LNCaP clone FGC (cell line): Measurements from ENCODE around the gene PHYH.

Experiments
- DNase-seq: peaks from one replicate; pipeline ENCODE4 v3.0.0-alpha.2; 2011; ENCODE audit warnings: low read depth
- H3K4me3 ChIP-seq: 2 replicates; pipeline ENCODE4 v1.5.1; 2011; ENCODE audit warnings: mild to moderate bottlenecking, low read depth, low read length, control low read depth
- TF ChIP-seq, protein P1 (sequence below): IDR thresholded peaks from 2 replicates; pipeline ENCODE4 v1.5.1; 2012; ENCODE audit warnings: mild to moderate bottlenecking; ENCODE audit not compliant: control insufficient read depth, insufficient read depth; ENCODE audit errors: extremely low read depth

PHYH gene

DNA sequence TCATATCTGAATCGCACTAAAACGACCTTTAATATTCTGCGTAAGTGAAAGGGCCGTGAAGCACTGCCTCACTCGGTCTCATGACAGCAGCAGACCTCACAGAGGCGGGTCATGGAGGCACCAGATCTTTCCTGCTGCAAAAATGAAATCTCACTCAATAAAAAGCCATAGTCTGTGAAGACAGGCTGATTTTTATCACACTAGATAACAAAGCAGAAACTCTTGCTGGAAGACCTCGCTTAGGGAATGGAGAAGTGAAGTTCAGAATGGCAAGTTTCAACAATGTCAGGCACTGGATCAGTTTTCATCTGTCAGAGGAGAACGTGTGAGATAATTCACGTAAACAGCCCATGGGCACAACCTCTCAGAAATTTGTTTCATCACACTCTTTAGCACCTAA, 40.2 kb upstream of the PHYH start:
- DNase-seq: no peak
- TF ChIP-seq, protein P1, sequence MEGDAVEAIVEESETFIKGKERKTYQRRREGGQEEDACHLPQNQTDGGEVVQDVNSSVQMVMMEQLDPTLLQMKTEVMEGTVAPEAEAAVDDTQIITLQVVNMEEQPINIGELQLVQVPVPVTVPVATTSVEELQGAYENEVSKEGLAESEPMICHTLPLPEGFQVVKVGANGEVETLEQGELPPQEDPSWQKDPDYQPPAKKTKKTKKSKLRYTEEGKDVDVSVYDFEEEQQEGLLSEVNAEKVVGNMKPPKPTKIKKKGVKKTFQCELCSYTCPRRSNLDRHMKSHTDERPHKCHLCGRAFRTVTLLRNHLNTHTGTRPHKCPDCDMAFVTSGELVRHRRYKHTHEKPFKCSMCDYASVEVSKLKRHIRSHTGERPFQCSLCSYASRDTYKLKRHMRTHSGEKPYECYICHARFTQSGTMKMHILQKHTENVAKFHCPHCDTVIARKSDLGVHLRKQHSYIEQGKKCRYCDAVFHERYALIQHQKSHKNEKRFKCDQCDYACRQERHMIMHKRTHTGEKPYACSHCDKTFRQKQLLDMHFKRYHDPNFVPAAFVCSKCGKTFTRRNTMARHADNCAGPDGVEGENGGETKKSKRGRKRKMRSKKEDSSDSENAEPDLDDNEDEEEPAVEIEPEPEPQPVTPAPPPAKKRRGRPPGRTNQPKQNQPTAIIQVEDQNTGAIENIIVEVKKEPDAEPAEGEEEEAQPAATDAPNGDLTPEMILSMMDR: no peak
- no peak overlapping the region for H3K4me3 ChIP-seq

DNA sequence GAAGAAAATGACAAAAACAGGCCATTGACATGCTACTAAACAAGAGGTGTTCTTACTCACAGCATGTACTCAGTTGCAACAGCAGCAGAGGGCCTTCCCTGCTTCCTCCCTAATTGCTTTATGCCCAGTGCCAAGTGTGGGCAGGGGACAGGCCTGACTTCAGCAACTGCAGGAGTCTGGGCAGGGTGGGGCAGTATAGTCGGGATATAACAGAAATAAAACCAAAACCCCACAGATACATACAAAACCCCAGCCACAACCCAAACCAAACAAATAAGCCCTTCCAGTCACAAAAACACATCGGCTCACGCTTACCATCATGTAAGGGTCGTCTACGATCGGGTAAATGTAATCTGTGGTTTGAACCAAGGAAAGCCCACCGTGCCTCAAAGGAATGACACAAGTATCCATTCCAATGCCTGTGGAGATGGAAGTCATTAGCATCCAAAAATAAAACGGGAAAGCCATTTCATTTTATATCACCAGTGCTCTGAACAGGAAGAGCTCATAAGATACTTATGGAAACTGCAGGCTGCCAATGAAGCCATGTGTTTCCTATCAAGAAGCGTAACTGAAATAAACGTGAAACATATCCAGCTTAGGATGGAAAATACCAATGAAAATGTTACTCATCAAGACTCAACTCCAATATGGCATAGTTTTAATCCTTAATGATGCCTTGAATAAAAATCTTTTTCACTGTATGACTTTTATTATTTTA, 38.7 kb upstream of the PHYH start:
- H3K4me3 ChIP-seq: no peak overlapping the region
- no peak for DNase-seq
- TF ChIP-seq, protein P1: no peak

DNA sequence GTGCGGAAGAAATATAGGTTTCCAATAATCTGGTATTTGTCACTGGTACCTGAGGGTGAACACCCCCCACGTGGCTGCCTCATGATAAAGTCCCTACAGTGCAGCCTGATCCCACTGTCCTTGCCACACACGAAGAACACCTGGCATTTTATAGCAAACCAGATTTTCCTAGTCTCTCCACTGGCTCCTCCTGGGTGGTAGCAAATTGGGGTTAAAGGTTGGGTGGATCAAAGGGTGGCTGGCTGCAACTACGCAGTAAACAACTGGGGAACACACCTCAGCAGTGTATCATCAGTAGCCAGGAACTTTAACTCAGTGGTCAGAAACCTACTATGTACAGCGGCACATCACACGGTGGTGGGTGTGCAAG, 37.9 kb upstream of the PHYH start:
- H3K4me3 ChIP-seq: no peak overlapping the region
- TF ChIP-seq, protein P1: no peak
- no peak for DNase-seq

DNA sequence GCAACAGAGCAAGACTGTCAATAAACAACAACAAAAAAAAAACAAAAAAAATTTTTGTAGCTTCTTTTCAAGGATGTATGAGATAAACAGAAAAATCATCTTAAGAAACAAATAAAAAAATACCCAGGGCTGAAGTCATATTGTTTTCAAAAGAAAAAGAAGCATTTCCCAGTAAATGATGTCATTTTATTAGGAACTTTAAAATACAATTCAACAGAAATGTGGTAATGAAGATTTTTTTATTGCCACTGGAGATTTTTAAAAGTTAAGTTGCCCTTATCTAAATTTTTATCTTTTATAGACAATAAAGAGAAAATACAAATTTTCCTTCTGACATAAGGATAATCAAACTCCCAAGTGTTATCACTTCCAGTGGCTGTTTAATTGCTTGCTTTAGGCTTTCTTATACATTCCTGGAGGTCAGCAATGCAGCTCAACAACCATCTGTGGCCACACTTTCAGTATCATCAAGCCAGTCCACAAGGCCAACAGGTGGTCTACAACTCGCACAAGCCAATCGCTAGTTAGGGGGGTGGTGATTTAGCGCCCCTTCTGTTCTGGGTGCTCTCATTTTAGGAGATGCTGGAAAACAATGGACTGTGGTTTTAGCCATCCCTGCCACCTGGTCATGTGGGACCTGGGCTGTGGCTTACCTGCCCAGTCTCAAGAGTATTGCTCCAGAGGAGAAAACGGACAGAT, 37.4 kb upstream of the PHYH start:
- no peak overlapping the region for H3K4me3 ChIP-seq
- no peak for DNase-seq
- TF ChIP-seq, protein P1: no peak

DNA sequence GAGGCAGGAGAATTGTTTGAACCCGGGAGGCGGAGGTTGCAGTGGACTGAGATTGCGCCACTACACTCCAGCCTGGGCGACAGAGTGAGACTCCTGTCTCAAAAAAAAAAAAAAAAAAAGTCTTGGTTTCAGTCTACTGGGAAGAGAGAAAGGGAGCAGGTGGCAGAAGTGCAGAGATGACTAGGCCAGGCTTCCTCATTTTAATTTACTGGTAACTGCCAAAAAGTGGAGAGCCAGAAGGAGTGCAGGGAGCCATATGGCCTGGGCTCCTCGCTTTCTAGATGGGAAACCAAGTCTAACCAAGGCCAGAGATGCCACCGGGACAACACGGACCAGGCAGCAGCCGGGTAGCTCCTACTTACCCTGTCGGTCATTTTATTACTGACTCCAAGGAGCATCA, 36.0 kb upstream of the PHYH start:
- H3K4me3 ChIP-seq: no peak overlapping the region
- TF ChIP-seq, protein P1: no peak
- DNase-seq: no peak

DNA sequence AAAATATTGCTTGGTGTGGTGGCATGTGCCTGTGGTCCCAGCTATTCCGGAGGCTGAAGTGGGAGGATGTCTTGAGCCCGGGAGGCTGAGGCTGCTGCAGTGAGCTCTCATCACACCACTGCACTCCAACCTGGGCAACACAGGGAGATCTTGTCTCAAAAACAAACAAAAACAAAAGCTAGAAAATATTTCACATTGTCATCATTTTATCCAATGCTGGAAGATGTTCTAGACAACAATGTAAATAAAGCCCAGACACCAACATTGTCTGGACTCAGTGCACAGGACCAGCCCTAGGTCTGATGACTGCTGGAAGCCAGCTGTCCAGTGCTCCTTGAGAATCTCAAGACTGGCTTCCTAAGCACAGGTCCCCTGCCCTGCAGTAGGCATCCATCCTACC, 34.7 kb upstream of the PHYH start:
- TF ChIP-seq, protein P1: no peak
- DNase-seq: no peak
- no peak overlapping the region for H3K4me3 ChIP-seq
